ENCODE data around the gene IDUA.
A peak's percentile ranks its signal among the peaks of the same experiment; 100 is the strongest.

Gene IDUA

DNA sequence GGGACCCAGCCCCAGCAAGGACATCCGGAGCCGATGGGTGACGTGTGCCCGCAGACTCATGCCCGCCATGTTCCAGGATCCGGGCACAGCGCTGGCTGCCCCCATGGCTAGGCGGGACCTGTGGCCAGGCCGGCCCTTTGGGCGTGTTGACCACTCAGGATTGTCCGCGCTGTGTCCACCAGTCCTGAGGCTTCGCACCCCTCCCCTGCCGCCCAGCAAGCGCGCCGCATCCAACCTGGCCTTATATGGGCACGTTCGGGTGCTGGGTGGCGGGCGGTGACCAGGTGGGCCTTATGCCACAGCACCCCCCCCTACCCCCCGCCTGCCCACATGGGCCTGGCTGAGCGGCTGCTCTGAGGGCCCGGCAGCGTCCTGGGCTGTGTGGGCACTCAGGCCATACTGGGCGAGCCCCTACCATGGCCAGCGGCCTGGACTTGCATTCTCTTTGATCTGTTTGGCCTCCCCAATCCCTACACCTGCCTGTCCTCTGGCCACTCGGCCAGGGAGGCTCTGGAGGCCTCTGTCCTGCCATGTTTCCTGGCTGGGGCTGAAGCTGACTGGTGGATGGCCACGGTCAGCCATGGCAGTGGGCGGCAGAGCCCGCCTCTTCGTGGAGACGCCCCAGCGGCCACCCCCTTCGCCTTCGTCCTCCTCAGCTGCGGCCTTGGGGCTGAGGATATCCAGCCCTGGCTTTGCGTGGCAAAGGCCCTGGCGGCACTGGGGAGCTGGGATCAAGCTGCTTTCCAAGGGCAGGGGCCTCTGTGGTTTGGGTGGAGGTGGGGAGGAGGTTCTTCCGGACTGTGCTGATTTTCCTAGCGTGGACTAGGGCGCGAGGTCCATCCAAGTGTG, 26.6 kb downstream of the IDUA start:
- no peak for DNase-seq (ENCODE audit: low read depth in 2 of 3, low spot score in 1 of 3)

DNA sequence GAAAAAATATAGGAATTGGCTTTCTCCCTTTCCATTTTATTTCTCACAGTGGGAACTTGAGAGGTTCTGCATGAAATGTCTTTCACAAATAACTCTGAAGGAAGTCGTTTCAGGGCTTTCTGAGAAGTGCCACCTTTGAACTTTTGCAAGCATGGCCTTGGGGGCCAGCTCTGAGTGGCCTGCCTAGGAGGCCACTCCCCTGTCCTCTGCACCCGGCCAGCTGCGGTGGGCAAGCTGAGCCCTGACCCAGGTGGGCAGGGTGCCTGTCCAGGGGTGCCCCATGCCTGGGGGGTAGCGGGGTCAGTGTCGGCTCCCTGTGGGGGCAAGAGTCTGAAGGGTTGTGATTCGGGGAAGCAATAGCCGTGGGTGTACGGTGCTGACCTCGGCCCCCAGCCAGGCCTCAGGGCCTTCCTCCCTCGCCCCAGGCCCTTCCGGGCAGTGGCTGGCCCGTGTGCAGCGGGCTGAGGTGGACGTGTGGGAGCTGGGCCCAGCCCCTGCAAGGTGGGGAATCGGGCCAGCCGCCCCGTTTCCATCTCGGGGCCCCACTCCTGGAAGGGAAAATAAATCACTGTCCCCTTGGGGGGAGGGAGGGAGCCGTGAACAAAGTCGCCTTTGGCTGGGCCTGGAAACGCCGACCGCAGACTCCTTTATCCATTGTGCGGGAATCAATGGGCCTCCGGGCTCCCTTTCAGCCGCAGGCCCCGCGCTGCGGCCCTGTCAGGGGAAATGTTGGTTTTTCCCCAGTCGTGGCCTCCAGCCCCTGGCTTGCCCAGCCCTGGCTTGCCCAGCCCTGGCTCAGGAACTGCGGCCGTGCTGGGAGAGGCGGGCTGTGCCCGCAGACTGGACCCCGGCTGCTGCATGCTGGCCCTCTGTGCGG, 27.7 kb downstream of the IDUA start:
- DNase-seq (ENCODE audit: low read depth in 2 of 3, low spot score in 1 of 3): no peak

DNA sequence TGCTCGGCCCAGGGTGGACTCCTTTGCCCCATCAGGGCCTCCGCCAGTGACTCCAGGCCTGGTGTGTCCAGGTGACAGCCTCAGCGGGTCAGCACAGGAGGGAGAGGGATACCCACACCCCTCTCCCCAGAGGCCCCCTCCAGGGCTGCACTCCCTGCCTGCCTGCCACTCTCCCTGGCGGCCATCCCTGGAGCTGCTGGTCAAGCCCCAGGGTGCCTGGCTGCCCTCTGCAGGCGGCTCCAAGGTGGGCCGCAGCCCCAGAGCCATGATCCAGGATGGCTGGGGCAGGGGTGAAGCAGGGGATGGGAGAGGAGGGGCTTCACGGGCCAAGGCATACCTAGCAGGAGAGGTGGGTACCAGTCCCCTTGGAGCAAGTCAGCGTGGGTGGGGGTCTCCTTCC, 28.3 kb downstream of the IDUA start:
- no peak for DNase-seq (ENCODE audit: low read depth in 2 of 3, low spot score in 1 of 3)

DNA sequence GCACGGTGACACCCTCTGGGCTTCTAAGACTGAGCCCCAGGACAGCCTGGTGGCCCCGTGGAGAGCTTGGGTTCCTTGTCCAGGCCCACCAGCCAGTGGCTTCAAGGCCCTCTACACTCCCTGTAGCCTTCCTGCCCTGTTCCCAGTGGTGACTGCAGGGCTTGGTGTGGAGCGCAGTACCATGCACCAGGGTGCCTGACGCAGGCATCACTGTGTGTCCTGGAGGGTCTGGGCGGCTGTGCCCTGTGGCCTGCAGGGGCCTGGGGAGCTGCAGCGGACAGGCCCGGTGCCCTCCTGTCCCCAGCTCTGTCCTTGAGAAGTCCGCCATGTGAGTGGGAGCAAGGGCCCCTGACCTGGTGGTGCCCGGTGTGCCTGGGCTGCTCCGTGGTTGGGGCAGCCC, 28.9 kb downstream of the IDUA start:
- DNase-seq (ENCODE audit: low read depth in 2 of 3, low spot score in 1 of 3): no peak

DNA sequence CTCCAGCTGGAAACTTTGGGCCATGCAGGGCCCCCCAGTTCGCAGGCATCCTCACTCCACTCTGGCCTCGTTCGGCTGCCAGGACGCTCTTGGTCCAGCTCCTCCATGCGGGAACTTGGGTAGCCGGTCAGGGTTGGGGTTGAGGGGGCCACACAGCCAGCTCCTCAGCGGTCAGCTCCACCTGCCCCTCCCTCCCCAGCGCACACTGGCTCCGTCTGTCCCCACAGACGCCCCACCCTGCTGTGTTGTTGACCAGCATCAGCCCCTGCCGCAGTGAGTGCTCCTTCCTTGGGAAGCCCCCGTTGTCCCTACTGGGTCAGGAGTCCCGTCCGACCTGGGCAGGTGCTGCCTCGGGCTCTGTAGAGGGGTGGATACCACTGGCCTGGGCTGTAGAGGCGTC, 30.4 kb downstream of the IDUA start:
- no peak for DNase-seq (ENCODE audit: low read depth in 2 of 3, low spot score in 1 of 3)

DNA sequence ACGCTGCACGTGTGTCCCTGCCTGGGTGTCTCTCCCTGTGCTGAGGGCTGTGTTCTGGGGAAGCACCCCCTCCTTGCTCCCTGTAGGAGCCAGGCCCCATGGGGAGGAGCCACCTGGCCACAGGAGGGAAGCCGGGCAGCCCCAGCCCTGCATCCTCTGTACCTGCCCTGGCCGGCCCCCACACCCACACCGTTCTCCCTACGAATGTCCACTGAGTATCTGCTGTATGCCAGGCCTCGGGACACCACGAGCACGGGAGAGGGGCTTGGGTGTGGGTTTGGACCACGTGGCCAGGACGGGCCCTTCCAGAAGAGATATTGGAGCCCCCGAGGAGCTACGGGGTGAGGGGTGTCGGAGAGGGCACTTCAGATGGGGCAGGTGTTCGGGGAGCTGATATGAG, 30.9 kb downstream of the IDUA start:
- DNase-seq (ENCODE audit: low read depth in 2 of 3, low spot score in 1 of 3): no peak

DNA sequence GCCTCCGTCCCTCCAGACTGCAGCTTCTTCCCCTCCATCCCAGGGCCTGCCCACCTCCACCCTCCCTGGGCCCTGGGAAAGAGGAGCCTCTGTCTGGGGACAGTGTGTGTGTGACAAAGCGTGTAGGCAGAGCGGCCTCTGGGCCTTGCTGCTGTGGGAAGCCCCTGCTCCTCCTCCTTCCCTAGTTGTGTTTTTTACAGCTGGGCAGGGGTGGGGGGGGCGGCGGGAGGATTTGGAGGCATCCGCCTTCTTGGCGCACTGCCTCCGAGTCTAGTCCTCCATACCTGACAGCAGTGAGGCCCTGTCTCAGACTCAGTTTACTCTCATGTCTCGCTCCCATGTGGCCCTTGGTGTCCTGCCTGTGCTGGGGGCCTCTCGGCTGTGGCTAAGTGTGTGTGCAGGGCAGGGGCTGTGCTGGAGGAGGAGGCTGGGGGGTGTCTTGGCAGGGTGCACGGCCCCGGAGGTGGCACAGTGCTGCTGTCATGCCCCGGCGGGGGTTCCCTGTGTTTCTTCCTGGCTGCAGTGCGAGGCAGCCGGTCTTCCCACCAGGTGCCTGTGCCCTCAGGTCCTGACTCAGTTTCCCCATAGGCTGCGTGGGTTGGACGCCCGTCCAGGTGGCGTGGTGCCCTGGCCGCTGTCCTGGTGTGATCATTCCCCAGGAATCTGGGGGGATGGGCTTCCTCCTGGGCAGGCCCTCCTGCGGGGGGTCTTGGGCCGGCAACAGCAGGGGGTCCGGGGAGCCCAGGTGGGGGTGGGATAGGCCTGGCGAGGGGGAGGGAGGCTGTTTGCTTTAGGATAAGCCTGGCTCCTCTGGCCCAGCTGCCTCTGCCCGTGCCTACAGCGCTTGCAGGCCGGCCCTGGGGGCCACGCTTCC, 31.5 kb downstream of the IDUA start:
- DNase-seq (ENCODE audit: low read depth in 2 of 3, low spot score in 1 of 3): no peak

DNA sequence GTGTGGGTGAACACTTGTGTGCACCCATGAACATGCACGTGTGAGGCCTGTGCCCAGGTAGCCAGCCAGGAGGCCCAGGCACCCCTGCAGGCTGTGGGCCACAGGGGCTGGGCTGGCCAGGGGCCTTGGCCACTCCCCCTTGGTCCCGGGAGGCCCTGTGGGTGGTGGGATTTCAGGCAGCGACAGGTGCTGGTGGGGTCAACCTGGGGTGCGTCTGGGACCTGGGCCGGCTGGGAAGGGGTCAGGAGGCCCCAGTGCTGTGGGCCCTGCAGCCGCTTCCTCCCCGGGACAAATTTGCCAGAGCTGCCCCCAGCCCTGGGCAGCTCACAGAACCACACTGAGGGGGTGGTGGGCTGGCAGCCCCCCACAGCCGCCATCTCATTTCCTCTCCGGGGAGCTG, 32.5 kb downstream of the IDUA start:
- DNase-seq (ENCODE audit: low read depth in 2 of 3, low spot score in 1 of 3): no peak

DNA sequence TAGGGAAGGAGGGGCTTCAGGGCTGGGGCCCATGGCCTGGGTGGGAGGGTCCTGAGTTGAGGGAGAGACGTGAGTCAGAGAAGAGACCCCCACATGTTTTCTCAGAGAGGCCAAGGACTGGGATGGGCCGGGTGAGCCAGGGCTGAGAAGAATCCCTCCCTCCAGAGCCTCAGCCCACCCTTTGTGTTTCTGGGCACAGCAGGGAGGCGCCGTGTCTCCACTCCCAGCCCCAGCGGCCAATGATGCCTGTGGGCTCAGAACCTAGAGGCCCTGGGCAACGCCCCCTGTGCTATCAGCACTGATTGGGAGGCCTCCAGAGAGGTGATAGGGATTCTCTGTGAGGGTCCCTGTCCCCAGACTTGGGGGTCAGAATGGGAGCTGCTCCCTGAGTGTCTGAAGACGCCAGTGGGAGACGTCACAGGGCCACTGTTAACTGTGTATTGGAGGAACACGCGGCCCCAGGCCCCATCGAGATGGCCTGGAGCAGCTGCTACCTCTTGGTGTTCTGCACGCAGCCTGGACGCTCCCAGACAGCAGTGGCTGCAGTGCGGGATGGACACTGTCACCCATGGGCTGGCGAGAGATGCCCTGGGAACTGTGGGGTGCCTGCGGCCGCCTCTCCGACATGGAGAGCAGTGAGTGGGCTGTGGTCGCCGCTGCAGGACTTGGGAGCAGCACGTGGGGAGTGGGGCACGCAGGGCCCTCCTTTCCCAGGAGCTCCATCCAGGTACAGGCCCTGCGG, 33.1 kb downstream of the IDUA start:
- no peak for DNase-seq (ENCODE audit: low read depth in 2 of 3, low spot score in 1 of 3)

DNA sequence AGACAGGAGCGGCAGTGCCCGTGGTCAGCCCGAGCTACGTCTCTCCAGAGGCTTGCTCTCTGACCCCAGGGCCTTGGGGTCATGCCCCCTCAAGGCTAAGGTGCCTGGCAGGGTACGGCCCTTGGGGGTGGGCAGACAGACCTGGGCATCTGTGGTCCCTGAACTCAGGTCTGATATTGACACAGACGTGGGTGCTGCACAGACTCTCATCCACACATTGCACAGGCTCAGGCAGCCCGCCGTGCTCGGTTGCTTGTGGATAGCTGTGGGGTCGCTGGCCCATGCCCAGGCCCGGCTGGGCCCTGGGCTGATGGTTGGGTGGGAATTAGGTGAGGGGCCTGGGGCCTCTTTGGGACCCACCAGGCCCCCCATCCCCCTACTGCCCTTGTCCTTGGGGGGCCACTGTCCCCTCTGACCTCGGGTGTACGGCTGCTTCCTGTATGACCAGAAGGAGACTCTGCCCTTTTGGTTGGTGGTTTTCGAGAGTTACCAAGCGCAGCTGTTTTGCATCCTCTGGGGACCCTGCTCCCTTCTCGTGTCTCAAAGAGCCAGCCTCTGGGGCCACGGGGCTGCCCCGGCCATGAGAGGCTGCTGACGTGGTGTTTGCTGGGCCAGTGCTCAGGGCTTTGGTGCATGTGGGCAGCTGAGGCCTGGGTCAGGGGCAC, 34.7 kb downstream of the IDUA start:
- no peak for DNase-seq (ENCODE audit: low read depth in 2 of 3, low spot score in 1 of 3)

DNA sequence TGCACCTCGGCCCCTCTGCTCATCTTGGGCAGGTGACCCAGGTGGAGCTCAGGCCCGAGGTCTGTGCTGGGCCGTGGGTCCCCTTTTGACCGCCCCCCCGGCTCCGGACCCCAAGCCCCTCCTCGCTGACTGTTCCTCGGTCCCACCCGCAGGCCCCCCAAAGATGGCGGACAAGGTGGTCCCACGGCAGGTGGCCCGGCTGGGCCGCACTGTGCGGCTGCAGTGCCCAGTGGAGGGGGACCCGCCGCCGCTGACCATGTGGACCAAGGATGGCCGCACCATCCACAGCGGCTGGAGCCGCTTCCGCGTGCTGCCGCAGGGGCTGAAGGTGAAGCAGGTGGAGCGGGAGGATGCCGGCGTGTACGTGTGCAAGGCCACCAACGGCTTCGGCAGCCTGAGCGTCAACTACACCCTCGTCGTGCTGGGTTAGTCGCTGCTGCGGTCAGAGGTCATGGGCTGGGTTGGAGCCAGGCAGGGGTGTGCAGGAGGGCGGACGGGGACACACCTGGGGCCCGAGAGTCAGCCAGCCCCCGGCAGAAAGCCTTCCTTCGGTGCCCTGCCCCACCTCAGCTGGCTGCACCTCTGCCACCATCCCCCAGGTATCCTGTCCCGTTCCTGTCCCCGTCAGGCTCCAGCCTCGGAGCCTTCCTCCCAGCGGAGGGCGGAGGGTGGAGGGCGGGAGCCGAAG, 35.4 kb downstream of the IDUA start:
- DNase-seq (ENCODE audit: low read depth in 2 of 3, low spot score in 1 of 3): no peak

DNA sequence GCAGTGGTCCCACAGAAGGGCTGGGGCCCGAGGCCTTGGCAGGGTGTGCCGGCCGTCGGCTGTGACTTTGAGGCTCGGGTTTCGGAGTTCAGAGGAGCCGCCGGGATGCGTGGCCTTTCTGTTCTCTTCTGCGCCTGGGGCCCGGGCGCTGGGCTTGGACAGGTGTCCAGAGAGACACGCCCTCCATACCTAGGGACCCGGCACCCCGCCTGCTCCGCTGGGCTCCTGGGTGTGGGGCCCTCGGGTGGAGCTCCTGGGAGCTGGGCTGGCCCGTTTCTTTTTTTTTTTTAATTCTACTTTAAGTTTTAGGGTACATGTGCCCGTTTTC, 35.9 kb downstream of the IDUA start:
- DNase-seq (ENCODE audit: low read depth in 2 of 3, low spot score in 1 of 3): no peak

DNA sequence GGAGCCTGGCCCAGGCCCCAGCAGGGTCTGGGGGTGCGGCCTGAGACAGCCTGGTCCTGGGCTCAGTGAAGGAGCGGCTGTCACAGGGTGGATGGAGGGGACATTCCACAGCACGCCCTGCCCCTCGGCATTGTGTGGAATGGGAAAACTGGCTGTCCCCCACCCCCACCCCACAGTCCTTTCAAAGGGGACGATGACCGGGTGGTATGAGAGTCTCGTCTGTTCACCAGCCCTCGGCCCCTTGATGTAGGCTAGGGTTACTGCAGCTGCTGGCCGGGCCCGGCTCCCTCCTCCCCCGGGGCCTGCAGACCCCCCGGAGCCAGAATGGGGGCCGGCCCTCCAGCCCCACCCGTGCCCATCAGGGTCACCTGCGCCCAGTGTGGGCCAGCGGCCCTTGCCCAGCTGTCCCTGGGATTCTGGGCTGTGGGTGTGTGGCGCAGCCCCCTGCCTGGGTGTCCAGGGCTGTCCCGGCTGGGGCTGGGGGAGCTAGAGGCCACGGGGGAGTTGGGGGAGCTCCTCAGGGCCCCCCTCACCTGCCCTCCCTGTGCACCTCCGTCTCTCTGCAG, 36.3 kb downstream of the IDUA start:
- no peak for DNase-seq (ENCODE audit: low read depth in 2 of 3, low spot score in 1 of 3)

DNA sequence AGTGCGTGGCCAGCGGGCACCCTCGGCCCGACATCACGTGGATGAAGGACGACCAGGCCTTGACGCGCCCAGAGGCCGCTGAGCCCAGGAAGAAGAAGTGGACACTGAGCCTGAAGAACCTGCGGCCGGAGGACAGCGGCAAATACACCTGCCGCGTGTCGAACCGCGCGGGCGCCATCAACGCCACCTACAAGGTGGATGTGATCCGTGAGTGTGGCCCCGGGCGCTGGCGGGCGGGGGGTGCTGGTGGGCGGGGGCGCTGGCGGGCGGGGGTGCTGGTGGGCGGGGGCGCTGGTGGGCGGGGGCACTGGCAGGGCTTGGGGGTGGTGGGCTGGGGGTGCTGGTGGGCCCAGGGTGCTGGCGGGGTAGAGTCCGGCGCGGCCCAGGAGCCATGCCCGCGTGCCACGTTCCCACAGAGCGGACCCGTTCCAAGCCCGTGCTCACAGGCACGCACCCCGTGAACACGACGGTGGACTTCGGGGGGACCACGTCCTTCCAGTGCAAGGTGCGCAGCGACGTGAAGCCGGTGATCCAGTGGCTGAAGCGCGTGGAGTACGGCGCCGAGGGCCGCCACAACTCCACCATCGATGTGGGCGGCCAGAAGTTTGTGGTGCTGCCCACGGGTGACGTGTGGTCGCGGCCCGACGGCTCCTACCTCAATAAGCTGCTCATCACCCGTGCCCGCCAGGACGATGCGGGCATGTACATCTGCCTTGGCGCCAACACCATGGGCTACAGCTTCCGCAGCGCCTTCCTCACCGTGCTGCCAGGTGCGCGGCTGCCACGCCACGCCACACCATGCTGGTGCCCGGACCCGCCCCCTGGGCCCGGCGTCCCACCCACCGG, 37.3 kb downstream of the IDUA start:
- DNase-seq (ENCODE audit: low read depth in 2 of 3, low spot score in 1 of 3): no peak

DNA sequence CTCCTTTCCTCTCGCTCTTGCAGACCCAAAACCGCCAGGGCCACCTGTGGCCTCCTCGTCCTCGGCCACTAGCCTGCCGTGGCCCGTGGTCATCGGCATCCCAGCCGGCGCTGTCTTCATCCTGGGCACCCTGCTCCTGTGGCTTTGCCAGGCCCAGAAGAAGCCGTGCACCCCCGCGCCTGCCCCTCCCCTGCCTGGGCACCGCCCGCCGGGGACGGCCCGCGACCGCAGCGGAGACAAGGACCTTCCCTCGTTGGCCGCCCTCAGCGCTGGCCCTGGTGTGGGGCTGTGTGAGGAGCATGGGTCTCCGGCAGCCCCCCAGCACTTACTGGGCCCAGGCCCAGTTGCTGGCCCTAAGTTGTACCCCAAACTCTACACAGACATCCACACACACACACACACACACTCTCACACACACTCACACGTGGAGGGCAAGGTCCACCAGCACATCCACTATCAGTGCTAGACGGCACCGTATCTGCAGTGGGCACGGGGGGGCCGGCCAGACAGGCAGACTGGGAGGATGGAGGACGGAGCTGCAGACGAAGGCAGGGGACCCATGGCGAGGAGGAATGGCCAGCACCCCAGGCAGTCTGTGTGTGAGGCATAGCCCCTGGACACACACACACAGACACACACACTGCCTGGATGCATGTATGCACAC, 38.2 kb downstream of the IDUA start:
- no peak for DNase-seq (ENCODE audit: low read depth in 2 of 3, low spot score in 1 of 3)

DNA sequence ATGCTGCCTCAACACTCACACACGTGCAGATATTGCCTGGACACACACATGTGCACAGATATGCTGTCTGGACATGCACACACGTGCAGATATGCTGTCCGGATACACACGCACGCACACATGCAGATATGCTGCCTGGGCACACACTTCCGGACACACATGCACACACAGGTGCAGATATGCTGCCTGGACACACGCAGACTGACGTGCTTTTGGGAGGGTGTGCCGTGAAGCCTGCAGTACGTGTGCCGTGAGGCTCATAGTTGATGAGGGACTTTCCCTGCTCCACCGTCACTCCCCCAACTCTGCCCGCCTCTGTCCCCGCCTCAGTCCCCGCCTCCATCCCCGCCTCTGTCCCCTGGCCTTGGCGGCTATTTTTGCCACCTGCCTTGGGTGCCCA, 39.3 kb downstream of the IDUA start:
- DNase-seq (ENCODE audit: low read depth in 2 of 3, low spot score in 1 of 3): peak in 2 of 3 donors; percentile 45 to 49

DNA sequence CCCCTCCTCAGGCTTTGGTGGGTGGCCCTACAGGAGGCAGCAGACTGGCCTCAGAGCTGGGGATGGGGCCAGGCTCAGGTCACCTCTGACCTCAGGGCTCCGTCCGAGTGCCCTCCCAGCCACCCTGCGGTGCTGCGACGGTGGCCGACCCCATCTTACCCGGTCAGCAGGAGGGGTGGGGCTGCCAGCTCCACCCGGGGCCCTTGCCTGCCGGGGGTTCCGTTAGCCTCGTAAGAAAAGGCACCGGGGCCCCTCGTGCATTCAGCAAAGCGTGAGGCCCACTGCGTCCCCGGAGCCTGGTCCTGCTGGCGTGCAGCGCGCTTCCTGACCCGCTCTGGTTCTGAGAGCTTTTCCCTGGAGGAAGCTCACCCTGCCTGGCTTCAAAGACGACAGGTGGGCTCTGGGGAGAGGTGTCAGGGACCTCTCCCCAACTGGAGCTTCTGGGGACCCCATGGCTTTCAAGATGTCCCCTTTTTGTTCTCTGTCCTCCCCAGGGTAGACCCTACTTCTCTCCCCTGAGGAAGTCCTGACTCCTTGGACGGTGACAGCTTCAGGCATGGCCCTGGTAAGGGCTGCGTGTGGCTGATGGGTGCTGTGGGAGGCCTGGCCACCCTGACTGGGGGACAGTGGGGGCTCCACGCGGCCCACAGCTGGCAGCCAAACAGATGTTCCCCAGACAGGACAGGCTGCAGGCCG, 40.5 kb downstream of the IDUA start:
- no peak for DNase-seq (ENCODE audit: low read depth in 2 of 3, low spot score in 1 of 3)

DNA sequence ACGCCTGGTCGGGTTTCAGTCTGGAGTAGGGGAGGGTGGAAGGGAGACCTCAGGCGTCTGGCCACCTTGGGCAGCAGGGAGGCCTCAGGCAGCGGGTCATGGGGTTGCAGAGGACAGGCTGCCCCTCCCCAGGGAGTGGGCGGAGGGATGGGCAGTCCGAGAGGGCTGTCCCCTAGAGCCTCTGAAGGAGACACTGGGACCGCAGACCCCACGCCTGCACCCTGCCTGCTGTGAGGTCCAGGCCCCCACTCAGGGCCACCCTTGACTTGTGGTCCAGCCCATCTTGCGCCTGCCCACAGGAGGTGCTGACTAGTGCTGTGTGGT, 41.0 kb downstream of the IDUA start:
- DNase-seq (ENCODE audit: low read depth in 2 of 3, low spot score in 1 of 3): no peak

Data from stimulated activated CD4-positive, alpha-beta T cell treated with anti-CD3 and anti-CD28 coated beads, Interleukin-12 subunit alpha, Interleukin-12 subunit beta, amount 100 ng/mL, for 48 hours (primary cell).